Endothelial cell of umbilical vein (primary cell): ENCODE measurements around the gene RBM33.

Source experiments
- POLR2A ChIP-seq: IDR thresholded peaks from 2 replicates; pipeline ENCODE4 v1.6.1; 2012; ENCODE audit warnings: low read depth, mild to moderate bottlenecking, control low read depth, low read length
- TF ChIP-seq, protein P1 (sequence below), 2 donors: IDR thresholded peaks; 1 replicate in 1 of 2; 2 replicates in 1 of 2; pipeline ENCODE4 v1.5.1; 2011; ENCODE audit warnings: low read length in 2 of 2, mild to moderate bottlenecking in 2 of 2, moderate library complexity in 2 of 2, control low read depth in 1 of 2, inconsistent platforms in 1 of 2, low read depth in 1 of 2; ENCODE audit not compliant: insufficient read depth in 1 of 2; ENCODE audit errors: extremely low read depth in 1 of 2

DNA sequence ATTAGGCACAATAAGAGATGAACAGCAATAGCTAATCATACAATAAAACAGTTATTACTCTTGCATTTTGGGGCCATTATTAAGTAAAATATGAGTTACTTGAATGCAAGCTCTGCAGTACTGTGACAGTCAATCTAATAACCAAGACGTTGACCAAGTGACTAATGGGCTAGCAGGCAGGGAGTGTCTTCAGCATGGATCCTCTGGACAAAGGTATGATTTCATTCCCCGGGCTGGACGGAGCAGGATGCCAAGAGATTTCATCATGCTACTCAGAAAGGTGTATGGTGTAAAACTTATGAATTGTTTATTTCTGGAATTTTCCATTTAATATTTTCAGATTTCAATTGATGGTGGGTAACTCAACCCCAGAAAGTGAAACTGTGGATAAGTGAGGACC lies 86.9 kb downstream of the RBM33 start:
- TF ChIP-seq, protein P1, sequence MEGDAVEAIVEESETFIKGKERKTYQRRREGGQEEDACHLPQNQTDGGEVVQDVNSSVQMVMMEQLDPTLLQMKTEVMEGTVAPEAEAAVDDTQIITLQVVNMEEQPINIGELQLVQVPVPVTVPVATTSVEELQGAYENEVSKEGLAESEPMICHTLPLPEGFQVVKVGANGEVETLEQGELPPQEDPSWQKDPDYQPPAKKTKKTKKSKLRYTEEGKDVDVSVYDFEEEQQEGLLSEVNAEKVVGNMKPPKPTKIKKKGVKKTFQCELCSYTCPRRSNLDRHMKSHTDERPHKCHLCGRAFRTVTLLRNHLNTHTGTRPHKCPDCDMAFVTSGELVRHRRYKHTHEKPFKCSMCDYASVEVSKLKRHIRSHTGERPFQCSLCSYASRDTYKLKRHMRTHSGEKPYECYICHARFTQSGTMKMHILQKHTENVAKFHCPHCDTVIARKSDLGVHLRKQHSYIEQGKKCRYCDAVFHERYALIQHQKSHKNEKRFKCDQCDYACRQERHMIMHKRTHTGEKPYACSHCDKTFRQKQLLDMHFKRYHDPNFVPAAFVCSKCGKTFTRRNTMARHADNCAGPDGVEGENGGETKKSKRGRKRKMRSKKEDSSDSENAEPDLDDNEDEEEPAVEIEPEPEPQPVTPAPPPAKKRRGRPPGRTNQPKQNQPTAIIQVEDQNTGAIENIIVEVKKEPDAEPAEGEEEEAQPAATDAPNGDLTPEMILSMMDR (IDR thresholded peaks at IDR 0.05; ENCODE audit: extremely low read depth in 1 of 2, insufficient read depth in 1 of 2, low read depth in 1 of 2, low read length in 2 of 2): no peak
- no peak for TF ChIP-seq POLR2A
